Testis (tissue), 2 donors: ENCODE results near the gene COL13A1.

ENCODE experiments used
- CTCF ChIP-seq, 3 experiments: fragments of 450-650 bp in 2 of 3; fragments of 200-600 bp in 1 of 3; sonication (generic) in 1 of 3; IDR thresholded peaks; one replicate each; pipeline ENCODE4 v1.5.1; 2016 to 2019; ENCODE audit warnings: antibody characterized with exemption in 3 of 3, mild to moderate bottlenecking in 2 of 3, moderate library complexity in 1 of 3
- POLR2A ChIP-seq: fragments of 450-650 bp; IDR thresholded peaks from one replicate; pipeline ENCODE4 v1.6.1; 2017; ENCODE audit warnings: antibody characterized with exemption, mild to moderate bottlenecking, moderate library complexity

GRCh38 chr10:69936091-69936490 is 134.4 kb downstream of the COL13A1 start:
- TF ChIP-seq POLR2A (no peak), CTCF (IDR thresholded peaks at IDR 0.05) (no peak)
